HG03575 (cell line): ENCODE data around the gene USF3.

Source experiments
- ATAC-seq: cut with Tn5 transposase; IDR thresholded peaks from one replicate; pipeline ENCODE4 v1.9.1; 2021; ENCODE audit not compliant: unreplicated experiment, insufficient number of reproducible peaks, low FRiP score; ENCODE audit errors: extremely low read depth

Gene USF3, protein sequence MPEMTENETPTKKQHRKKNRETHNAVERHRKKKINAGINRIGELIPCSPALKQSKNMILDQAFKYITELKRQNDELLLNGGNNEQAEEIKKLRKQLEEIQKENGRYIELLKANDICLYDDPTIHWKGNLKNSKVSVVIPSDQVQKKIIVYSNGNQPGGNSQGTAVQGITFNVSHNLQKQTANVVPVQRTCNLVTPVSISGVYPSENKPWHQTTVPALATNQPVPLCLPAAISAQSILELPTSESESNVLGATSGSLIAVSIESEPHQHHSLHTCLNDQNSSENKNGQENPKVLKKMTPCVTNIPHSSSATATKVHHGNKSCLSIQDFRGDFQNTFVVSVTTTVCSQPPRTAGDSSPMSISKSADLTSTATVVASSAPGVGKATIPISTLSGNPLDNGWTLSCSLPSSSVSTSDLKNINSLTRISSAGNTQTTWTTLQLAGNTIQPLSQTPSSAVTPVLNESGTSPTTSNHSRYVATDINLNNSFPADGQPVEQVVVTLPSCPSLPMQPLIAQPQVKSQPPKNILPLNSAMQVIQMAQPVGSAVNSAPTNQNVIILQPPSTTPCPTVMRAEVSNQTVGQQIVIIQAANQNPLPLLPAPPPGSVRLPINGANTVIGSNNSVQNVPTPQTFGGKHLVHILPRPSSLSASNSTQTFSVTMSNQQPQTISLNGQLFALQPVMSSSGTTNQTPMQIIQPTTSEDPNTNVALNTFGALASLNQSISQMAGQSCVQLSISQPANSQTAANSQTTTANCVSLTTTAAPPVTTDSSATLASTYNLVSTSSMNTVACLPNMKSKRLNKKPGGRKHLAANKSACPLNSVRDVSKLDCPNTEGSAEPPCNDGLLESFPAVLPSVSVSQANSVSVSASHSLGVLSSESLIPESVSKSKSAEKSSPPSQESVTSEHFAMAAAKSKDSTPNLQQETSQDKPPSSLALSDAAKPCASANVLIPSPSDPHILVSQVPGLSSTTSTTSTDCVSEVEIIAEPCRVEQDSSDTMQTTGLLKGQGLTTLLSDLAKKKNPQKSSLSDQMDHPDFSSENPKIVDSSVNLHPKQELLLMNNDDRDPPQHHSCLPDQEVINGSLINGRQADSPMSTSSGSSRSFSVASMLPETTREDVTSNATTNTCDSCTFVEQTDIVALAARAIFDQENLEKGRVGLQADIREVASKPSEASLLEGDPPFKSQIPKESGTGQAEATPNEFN (N-terminal part only)

GRCh38 chr3:113695786-113696645, at the start of gene USF3:
Gene USF3, minus strand, starts transcription at chr3:113696642. Its CDS starts 21,764 bp downstream, at chr3:113674878.
- no peak for ATAC-seq

- ATAC-seq: no peak
These were observed 49.5 kb upstream of the USF3 start, which contains the start of gene NAA50 for GRCh38 chr3:113745756-113746547. Gene NAA50, minus strand, starts transcription at chr3:113746249. Its CDS starts 300 bp downstream, at chr3:113745949.

DNA sequence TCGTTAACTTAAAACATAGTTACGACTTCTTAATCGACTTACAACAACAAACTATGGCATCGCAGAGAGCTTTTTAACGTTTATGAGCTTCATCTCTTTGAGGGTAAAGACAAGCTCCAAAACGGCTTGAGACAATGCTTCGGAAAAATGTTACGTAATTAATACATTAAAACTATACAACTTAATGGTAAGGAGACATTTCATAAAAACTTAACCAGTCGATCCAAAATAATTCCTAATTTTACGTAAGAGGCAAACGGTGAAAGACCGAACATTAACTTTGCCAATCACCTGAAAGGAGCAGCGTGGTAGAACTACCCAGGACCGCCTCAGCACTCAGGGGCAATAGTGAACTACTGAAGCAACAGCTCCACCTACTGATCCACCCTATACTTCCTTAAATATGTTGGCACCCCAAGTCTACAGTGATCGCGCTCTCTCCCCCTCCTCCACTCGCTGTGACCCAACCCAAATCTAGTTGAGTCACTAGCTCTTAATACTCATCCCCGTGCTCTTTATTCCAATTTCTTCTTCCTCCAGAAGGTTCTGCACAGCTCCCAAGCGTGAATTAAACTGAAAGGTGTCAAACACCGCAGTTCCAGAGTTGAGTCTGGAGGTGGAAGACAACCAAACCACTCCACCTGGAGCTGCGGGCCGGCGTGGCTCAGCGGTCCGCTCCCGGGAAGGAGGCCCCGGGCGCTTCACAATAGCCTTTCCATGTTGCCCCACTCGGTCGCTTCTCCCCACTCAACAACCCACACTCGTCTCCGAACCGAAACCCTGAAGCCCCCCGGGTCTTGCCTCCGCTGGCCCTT, 48.7 kb upstream of the USF3 start:
- peak; percentile 41 for ATAC-seq

DNA sequence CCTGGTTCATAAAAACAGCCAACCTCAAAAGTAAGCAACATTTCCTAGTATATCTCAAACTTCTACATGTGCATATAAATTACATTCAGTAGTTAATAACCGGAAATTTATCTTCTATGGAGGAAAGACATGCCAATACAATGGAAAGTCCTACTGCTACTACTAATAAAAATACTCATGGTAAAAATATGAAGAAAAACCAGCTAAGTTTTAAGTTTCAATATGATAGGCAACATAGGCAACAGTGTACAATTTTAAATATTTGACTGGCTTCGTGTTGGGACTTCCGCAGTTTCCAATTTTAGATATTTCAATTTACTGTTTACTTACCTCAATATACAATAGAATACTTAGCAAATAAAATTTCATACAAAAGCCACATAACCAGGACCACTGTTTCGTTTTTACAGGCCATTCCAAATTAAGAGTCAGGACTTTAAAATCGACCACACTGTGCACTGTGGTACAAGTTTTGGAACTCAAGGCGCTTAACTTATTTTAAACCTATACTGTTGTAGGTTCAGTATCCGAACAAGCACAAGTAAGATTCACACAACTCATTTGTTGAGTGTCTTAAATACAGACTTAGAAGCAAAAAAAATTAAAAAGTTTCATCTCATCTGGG, 46.7 kb upstream of the USF3 start:
- ATAC-seq: no peak

- ATAC-seq: no peak
These were observed 45.2 kb upstream of the USF3 start for GRCh38 chr3:113741620-113742019.

GRCh38 chr3:113741086-113741485, 44.6 kb upstream of the USF3 start:
- no peak for ATAC-seq

GRCh38 chr3:113736548-113737089, 40.2 kb upstream of the USF3 start:
- ATAC-seq: peak; percentile 52

DNA sequence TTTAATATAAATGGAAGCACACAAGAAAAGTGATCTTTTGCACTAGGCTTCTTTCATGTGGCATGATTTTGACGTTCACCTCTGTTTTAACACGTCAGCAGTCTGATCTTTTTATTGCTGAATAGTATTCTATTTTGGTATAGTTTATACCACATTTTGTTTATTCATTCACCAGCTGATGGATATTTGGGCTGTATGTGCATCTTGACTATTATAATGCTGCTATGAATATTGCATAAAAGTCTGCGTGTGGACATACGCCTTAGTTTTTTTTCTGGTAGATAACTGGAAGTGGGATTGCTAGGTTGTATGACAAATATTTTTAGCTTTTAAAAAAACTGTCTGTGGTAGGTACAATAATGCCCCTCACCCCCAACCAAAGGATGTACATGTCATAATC, 35.3 kb upstream of the USF3 start:
- ATAC-seq: no peak

DNA sequence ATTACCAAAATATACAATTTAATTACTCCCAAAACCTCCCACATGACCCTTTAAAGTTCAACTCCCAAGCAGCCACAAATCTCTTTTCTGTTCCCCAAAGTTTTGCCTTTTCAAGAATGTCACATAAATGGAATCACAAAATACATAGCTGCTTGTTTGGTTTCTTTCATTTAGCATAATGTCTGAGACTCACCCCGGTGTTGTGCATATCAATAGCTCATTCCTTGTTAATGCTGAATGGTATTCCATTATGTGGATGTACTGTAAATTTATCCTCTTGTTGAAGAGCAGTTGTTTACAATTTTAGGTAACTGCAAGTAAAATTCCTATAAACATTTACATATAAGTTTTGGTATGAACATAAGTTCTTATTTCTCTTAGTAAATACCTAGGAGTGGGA, 34.1 kb upstream of the USF3 start:
- no peak for ATAC-seq

DNA sequence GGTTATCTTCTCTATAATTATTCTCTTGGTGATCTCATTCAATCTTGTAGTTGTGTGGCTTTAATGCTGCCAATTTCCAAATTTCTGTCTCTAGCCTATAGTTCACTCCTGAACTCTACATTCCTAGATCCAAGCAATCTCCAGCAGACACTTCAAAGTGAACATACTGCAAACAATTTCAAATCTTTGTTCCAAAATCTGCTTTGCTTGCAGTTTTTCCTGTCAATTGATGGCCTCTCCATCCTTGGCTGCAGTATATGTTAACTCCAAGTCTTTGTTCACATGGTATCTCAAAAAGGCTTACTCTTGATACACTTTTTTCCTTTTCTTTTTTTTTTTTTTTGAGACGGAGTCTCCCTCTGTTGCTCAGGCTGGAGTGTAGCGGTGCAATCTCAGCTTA, 32.2 kb upstream of the USF3 start:
- no peak for ATAC-seq

GRCh38 chr3:113721636-113722035, 25.2 kb upstream of the USF3 start:
- no peak for ATAC-seq

DNA sequence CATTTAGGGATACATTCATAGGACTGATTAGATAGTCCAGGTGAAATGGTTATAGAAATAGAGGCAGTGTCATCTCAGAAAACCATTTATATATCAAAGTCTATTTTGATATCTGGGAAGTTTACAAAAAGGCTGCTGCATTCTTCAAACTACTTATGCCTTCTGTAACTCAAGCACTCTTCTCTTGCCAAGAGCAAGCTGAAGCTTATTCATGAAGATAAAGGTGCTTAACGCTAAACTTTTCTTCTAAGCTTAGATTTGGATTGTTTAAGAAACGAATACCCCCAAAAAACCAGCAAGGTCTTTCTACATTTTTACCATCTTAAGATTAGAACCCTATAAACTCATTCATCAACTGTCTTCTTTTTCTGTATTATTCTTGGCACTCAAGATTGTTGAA, 23.3 kb upstream of the USF3 start:
- ATAC-seq: no peak

DNA sequence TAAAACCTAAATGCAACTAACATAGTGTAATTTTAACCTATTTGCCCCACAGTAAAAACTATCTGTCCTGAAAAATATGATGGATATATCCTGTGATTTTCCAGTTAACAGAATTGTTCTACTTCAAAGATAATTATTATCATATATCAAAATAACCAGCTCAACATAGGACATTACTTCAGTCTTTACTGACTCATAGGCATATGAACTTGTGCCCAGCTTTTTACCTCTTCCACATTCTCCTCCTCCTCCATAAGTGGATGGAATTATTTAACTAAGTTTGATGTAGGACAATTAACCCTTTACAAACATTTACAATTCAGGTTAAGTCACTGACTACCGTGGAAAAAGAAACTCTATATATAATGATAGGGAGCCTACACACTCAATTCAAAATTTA, 22.9 kb upstream of the USF3 start:
- no peak for ATAC-seq

- no peak for ATAC-seq
These were observed 21.4 kb upstream of the USF3 start for GRCh38 chr3:113717818-113718217.

DNA sequence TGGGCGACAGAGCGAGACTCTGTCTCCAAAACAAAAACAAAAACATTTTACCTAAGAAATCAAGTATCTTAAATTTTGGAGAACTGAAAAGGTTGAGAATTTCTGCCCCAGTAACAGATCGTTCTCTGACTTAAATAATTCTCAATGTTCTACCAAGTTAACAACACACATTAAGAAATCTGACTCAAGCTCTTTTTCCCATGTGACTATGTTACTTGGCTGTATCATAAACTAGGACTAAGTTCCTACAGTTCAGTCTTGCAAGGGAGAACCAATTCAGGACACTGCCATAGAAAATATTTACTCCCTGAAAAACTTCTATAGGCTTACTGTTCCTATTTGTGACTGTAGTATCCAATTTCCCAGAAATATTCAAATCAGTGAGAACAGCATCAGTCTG, 20.9 kb upstream of the USF3 start:
- no peak for ATAC-seq

DNA sequence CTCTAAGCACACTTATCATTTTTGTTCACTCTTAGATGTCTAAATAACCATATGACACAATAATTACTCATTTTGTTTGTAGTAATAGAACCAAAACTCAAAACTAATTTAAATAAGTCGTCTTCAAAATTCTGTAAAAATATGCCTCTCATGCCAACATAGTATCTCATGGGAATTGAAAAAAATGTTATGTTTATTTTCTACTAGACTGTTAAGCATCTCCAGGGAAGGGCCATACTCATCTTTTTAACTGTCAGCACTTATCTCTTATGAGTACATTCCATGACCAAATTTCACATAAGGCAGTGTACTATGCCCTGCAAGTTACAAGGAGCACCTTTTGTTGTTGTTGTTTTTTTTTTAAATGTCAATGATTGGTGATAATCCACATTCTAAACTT, 18.3 kb upstream of the USF3 start:
- no peak for ATAC-seq
